ENCODE data around the gene FSTL4. TPM values are rescaled to one million over a fixed set of nuclear protein-coding genes. Genes with fewer than 3 reads are reported as not detected.
"Not testable (repeated sequence)": the region's sequence is repeated elsewhere in the genome, so short reads cannot be mapped to it uniquely, and the experiment has no call there.

Gene FSTL4
- total and polyA plus RNA-seq, 2 donors from 2014 or later: 0.09 to 4.0 TPM

DNA sequence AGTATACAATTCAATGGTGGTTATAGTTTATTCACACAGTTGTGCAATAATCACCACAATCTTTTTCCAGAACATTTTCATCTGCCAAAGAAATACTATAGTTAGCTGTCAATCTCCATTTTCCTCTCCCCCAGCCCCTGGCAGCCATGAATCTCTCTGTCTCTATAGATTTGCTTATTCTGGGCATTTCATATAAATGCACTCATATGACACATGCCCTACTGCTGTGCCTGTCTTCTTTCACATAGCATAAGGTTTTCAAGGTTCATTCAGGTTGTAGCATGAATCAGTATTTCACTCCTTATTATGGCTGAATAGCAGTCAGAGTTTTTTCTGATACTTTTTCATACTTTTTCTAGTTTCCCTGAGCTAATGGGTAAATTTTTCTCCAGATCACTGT, 432.9 kb downstream of the FSTL4 start:
- no peaks in the 10 kb centered on the region for H3K36me3 ChIP-seq (ENCODE audit: control insufficient read depth in 2 of 3, insufficient read depth in 3 of 3, low read length in 3 of 3)
- FAIRE-seq (no peak), DNase-seq (no peak)
- no peak overlapping the region for H3K27ac ChIP-seq (ENCODE audit: low read depth in 2 of 2, low read length in 2 of 2)
- no peak overlapping the region for H3K4me3 ChIP-seq (ENCODE audit: low read length in 3 of 3)
- H3K4me1 ChIP-seq (ENCODE audit: control insufficient read depth in 2 of 3, insufficient read depth in 2 of 3, low read depth in 1 of 3, low read length in 3 of 3): no peaks in the 10 kb centered on the region
- H3K9me3 ChIP-seq (ENCODE audit: control insufficient read depth in 2 of 3, insufficient read depth in 1 of 3, low read length in 3 of 3): no peaks in the 10 kb centered on the region
- intact Hi-C loops (cut with DNase I): no loop called here
- TF ChIP-seq, protein P1, sequence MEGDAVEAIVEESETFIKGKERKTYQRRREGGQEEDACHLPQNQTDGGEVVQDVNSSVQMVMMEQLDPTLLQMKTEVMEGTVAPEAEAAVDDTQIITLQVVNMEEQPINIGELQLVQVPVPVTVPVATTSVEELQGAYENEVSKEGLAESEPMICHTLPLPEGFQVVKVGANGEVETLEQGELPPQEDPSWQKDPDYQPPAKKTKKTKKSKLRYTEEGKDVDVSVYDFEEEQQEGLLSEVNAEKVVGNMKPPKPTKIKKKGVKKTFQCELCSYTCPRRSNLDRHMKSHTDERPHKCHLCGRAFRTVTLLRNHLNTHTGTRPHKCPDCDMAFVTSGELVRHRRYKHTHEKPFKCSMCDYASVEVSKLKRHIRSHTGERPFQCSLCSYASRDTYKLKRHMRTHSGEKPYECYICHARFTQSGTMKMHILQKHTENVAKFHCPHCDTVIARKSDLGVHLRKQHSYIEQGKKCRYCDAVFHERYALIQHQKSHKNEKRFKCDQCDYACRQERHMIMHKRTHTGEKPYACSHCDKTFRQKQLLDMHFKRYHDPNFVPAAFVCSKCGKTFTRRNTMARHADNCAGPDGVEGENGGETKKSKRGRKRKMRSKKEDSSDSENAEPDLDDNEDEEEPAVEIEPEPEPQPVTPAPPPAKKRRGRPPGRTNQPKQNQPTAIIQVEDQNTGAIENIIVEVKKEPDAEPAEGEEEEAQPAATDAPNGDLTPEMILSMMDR (IDR thresholded peaks at IDR 0.05; ENCODE audit: borderline replicate concordance, extremely low read depth, insufficient read depth): no peak
- H3K27me3 ChIP-seq (ENCODE audit: control insufficient read depth, insufficient read depth, low read length): no peaks in the 10 kb centered on the region
- no peak overlapping the region for H3K9ac ChIP-seq (ENCODE audit: low read length in 3 of 3)

DNA sequence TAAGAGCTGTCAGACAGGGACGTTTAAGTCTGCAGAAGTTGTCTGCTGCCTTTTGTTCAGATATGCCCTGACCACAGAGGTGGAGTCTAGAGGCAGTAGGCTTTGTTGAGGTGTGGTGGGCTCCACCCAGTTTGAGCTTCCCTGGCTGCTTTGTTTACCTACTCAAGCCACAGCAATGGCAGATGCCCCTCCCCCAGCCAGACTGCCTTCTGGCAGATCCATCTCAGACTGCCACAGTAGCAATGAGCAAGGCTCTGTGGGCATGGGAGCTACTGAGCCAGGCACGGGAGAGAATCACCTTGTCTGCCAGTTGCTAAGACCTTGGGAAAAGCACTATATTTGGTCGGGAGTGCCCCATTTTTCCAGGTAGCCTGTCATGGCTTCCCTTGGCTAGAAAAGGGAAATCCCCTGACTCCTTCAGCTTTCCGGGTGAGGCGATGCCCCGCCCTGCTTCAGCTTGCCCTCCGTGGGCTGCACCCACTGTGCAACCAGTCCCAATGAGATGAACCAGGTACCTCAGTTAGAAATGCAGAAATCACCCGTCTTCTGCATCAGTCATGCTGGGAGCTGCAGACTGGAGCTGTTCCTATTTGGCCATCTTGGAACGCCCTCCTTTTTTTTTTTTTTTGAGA, 441.5 kb downstream of the FSTL4 start:
- intact Hi-C loops (cut with DNase I); H3K36me3 ChIP-seq (ENCODE audit: control insufficient read depth in 2 of 3, insufficient read depth in 3 of 3, low read length in 3 of 3); DNase-seq; H3K27me3 ChIP-seq (ENCODE audit: control insufficient read depth, insufficient read depth, low read length); H3K9ac ChIP-seq (ENCODE audit: low read length in 3 of 3); FAIRE-seq; H3K4me3 ChIP-seq (ENCODE audit: low read length in 3 of 3); H3K9me3 ChIP-seq (ENCODE audit: control insufficient read depth in 2 of 3, insufficient read depth in 1 of 3, low read length in 3 of 3); H3K4me1 ChIP-seq (ENCODE audit: control insufficient read depth in 2 of 3, insufficient read depth in 2 of 3, low read depth in 1 of 3, low read length in 3 of 3); H3K27ac ChIP-seq (ENCODE audit: low read depth in 2 of 2, low read length in 2 of 2): not testable (repeated sequence)

GRCh38 chr5:133164759-133165158, 447.6 kb downstream of the FSTL4 start:
- no peak for DNase-seq
- intact Hi-C loops (cut with DNase I): no loop called here
- no peaks in the 10 kb centered on the region for H3K4me1 ChIP-seq (ENCODE audit: control insufficient read depth in 2 of 3, insufficient read depth in 2 of 3, low read depth in 1 of 3, low read length in 3 of 3)
- H3K9ac ChIP-seq (ENCODE audit: low read length in 3 of 3): no peak overlapping the region
- H3K36me3 ChIP-seq (ENCODE audit: control insufficient read depth in 2 of 3, insufficient read depth in 3 of 3, low read length in 3 of 3): no peaks in the 10 kb centered on the region
- no peak overlapping the region for H3K27ac ChIP-seq (ENCODE audit: low read depth in 2 of 2, low read length in 2 of 2)
- H3K9me3 ChIP-seq (ENCODE audit: control insufficient read depth in 2 of 3, insufficient read depth in 1 of 3, low read length in 3 of 3): no peaks in the 10 kb centered on the region
- H3K27me3 ChIP-seq (ENCODE audit: control insufficient read depth, insufficient read depth, low read length): no peaks in the 10 kb centered on the region
- TF ChIP-seq, protein P1 (IDR thresholded peaks at IDR 0.05; ENCODE audit: borderline replicate concordance, extremely low read depth, insufficient read depth): no peak
- no peak overlapping the region for H3K4me3 ChIP-seq (ENCODE audit: low read length in 3 of 3)
- FAIRE-seq: no peak

DNA sequence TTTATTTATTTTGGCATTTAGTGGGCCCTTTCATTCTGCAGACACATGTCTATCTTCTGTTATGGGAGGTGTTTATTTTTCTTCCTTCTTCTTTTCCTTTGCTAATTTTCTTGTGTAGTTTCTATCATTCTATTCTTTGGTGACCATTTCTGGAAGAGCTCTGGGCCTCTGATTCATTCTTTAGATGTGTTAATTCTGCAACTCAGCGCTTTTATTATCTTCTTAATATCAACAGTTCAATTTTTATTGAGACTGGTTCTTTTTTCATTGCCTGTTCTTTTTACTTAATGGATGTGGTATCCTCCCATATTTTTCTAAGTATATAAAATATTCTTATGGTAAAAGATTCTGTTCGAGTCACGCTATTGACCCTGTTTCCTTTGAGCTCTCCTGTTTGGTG, 448.5 kb downstream of the FSTL4 start:
- intact Hi-C loops (cut with DNase I): no loop called here
- no peak for FAIRE-seq
- no peak overlapping the region for H3K9ac ChIP-seq (ENCODE audit: low read length in 3 of 3)
- H3K4me3 ChIP-seq (ENCODE audit: low read length in 3 of 3): no peak overlapping the region
- no peaks in the 10 kb centered on the region for H3K27me3 ChIP-seq (ENCODE audit: control insufficient read depth, insufficient read depth, low read length)
- H3K9me3 ChIP-seq (ENCODE audit: control insufficient read depth in 2 of 3, insufficient read depth in 1 of 3, low read length in 3 of 3): no peaks in the 10 kb centered on the region
- H3K4me1 ChIP-seq (ENCODE audit: control insufficient read depth in 2 of 3, insufficient read depth in 2 of 3, low read depth in 1 of 3, low read length in 3 of 3): no peaks in the 10 kb centered on the region
- TF ChIP-seq, protein P1 (IDR thresholded peaks at IDR 0.05; ENCODE audit: borderline replicate concordance, extremely low read depth, insufficient read depth): no peak
- no peak overlapping the region for H3K27ac ChIP-seq (ENCODE audit: low read depth in 2 of 2, low read length in 2 of 2)
- DNase-seq: no peak
- no peaks in the 10 kb centered on the region for H3K36me3 ChIP-seq (ENCODE audit: control insufficient read depth in 2 of 3, insufficient read depth in 3 of 3, low read length in 3 of 3)
